ENCODE data around the gene LSM11.

The LSM11 gene

GRCh38 chr5:157750320-157750719 is 6.8 kb downstream of the LSM11 start:
- TF ChIP-seq REST (IDR thresholded peaks at IDR 0.05; ENCODE audit: insufficient replicate concordance, low read depth) (no peak), SPI1 (IDR thresholded peaks at IDR 0.05; ENCODE audit: borderline replicate concordance, low read depth) (no peak), GABPA (IDR thresholded peaks at IDR 0.05; ENCODE audit: low read depth) (no peak), CTCF (IDR thresholded peaks at IDR 0.05; ENCODE audit: insufficient read depth, low read length) (no peak), POLR2AphosphoS5 (IDR thresholded peaks at IDR 0.05; ENCODE audit: low read depth) (no peak)
- H3K27me3 ChIP-seq (ENCODE audit: insufficient read depth, poor library complexity, severe bottlenecking) = no peaks in the 10 kb centered on the region
- H3K4me3 ChIP-seq (replicated peaks; ENCODE audit: insufficient read depth, low read length) = no peak overlapping the region
- H3K27ac ChIP-seq (replicated peaks) = no peak overlapping the region
- DNase-seq (ENCODE audit: low read depth in 1 of 2, low spot score in 1 of 2) = no peak

- no peak overlapping the region for H3K4me3 ChIP-seq (replicated peaks; ENCODE audit: insufficient read depth, low read length)
- no peak for TF ChIP-seq REST (IDR thresholded peaks at IDR 0.05; ENCODE audit: insufficient replicate concordance, low read depth)
- no peak for TF ChIP-seq GABPA (IDR thresholded peaks at IDR 0.05; ENCODE audit: low read depth)
- TF ChIP-seq CTCF (IDR thresholded peaks at IDR 0.05; ENCODE audit: insufficient read depth, low read length) = no peak
- TF ChIP-seq SPI1 (IDR thresholded peaks at IDR 0.05; ENCODE audit: borderline replicate concordance, low read depth) = no peak
- TF ChIP-seq POLR2AphosphoS5 (IDR thresholded peaks at IDR 0.05; ENCODE audit: low read depth) = no peak
- H3K27ac ChIP-seq (replicated peaks) = no peak overlapping the region
- no peak for DNase-seq (ENCODE audit: low read depth in 1 of 2, low spot score in 1 of 2)
- H3K27me3 ChIP-seq (ENCODE audit: insufficient read depth, poor library complexity, severe bottlenecking) = no peaks in the 10 kb centered on the region
These were observed 12.6 kb downstream of the LSM11 start for GRCh38 chr5:157756122-157756521.

GRCh38 chr5:157758706-157759105 is 15.2 kb downstream of the LSM11 start:
- no peaks in the 10 kb centered on the region for H3K27me3 ChIP-seq (ENCODE audit: insufficient read depth, poor library complexity, severe bottlenecking)
- H3K27ac ChIP-seq (replicated peaks) = no peak overlapping the region
- no peak overlapping the region for H3K4me3 ChIP-seq (replicated peaks; ENCODE audit: insufficient read depth, low read length)
- no peak for TF ChIP-seq SPI1 (IDR thresholded peaks at IDR 0.05; ENCODE audit: borderline replicate concordance, low read depth)
- DNase-seq (ENCODE audit: low read depth in 1 of 2, low spot score in 1 of 2) = no peak

GRCh38 chr5:157761690-157762621 is 18.4 kb downstream of the LSM11 start:
- DNase-seq (ENCODE audit: low read depth in 1 of 2, low spot score in 1 of 2) = peak; percentile 18 to 51
- TF ChIP-seq GABPA (IDR thresholded peaks at IDR 0.05; ENCODE audit: low read depth) (no peak), SPI1 (IDR thresholded peaks at IDR 0.05; ENCODE audit: borderline replicate concordance, low read depth) (no peak), CTCF (IDR thresholded peaks at IDR 0.05; ENCODE audit: insufficient read depth, low read length) (peak; percentile 72), REST (IDR thresholded peaks at IDR 0.05; ENCODE audit: insufficient replicate concordance, low read depth) (no peak)
- H3K27me3 ChIP-seq (ENCODE audit: insufficient read depth, poor library complexity, severe bottlenecking) = no peaks in the 10 kb centered on the region
- H3K27ac ChIP-seq (replicated peaks) = no peak overlapping the region
- H3K4me3 ChIP-seq (replicated peaks; ENCODE audit: insufficient read depth, low read length) = no peak overlapping the region

Data from HL-60 (cell line).